ENCODE measurements around the gene CDC25A. TPM values are rescaled to one million over a fixed set of nuclear protein-coding genes. Genes with fewer than 3 reads are reported as not detected.
A peak's percentile ranks its signal among the peaks of the same experiment; 100 is the strongest.

CDC25A gene
- polyA plus RNA-seq, 1 donor from 2014 or later = not detected

DNA sequence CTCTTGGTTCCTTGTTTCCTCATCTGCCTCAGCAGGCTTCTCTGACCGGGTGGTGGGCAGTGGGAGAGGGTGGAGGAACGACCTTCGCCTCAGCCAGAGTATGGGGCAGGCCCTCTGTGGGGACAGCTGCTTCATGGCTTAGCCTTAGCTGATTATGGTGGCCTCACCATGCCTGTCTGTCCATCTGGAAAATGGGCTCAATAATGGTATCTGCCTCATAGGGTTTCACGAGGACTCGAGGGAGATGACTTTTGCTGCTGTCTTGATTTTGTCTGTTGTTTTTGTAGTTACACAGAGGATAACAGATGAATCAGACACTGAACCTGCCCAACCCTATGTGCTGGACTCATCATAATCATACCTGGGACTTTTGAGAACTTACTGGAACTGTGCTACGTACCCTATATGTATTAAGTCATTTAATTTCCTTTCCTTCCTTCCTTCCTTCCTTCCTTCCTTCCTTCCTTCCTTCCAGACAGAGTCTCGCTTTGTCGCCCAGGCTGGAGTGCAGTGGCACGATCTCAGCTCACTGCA lies 46.5 kb downstream of the CDC25A start:
- Mint-ChIP-seq H3K27me3 (peaks cover 2% of the 10 kb centered on the region), H3K9me3 (no peaks in the 10 kb centered on the region), H3K27ac (no peak overlapping the region), H3K36me3 (no peaks in the 10 kb centered on the region), H3K4me1 (peaks cover 0 to 4% (median 1%) of the 10 kb centered on the region in 3 donors), H3K4me3 (no peak overlapping the region)

DNA sequence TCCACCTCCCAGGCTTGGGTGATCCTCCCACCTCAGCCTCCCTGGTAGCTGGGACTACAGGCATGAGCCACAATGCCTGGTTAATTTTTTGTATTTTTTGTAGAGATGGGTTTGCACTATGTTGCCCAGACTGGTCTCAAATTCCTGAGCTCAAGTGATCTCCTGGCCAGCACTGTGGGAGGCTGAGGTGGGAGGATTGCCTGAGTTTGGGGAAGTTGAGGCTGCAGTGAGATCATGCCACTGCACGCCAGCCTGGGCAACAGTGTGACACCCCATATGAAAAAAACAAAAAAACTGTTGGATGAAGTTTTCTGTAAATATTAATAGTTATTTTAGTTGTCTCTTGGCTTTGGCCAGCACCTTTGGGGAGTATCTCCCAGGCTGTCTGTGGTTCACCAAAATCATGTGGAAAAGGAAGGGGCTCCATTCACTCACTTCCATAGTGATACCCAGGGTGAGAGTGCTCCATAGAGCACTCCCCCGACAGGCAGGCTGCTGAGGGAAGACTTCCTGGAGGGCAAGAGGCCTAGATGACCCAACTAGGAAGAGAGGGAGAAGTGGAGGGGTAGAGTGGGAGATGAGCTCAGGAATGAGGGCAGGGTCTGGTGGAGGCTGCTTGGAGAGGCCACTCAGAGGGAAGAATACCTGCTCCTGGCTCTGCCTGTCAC lies 47.1 kb downstream of the CDC25A start:
- no peaks in the 10 kb centered on the region for H3K9me3 Mint-ChIP-seq
- H3K4me3 Mint-ChIP-seq = no peak overlapping the region
- H3K27ac Mint-ChIP-seq = no peak overlapping the region
- H3K4me1 Mint-ChIP-seq = peaks cover 0 to 4% (median 1%) of the 10 kb centered on the region in 3 donors
- peaks cover 2% of the 10 kb centered on the region for H3K27me3 Mint-ChIP-seq
- no peaks in the 10 kb centered on the region for H3K36me3 Mint-ChIP-seq

DNA sequence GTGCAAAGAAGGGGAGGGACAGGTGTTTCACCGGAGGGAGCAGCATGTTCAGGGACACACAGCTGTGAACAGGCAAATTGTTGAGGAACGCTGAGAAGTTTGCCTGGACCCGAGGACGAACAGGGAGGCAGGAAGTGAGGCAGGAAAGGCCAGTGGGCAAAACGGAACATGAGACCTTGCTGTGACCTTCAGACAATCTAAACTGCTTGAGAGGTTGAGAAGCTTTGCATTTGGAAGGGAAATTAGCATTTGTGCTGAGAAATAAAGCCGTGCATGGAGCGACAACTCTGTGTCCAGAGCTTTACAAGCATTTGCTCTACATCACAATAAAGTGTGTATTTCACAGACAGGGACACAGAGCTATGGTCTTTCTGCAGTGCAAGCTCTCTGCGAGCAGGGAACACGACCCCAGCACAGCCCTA lies 47.9 kb downstream of the CDC25A start:
- Mint-ChIP-seq H3K27ac (peak overlapping the region in 1 of 3 donors; percentile 81), H3K36me3 (no peaks in the 10 kb centered on the region), H3K4me3 (no peak overlapping the region), H3K9me3 (no peaks in the 10 kb centered on the region), H3K27me3 (peaks cover 2% of the 10 kb centered on the region), H3K4me1 (peaks cover 0 to 4% (median 1%) of the 10 kb centered on the region in 3 donors)

DNA sequence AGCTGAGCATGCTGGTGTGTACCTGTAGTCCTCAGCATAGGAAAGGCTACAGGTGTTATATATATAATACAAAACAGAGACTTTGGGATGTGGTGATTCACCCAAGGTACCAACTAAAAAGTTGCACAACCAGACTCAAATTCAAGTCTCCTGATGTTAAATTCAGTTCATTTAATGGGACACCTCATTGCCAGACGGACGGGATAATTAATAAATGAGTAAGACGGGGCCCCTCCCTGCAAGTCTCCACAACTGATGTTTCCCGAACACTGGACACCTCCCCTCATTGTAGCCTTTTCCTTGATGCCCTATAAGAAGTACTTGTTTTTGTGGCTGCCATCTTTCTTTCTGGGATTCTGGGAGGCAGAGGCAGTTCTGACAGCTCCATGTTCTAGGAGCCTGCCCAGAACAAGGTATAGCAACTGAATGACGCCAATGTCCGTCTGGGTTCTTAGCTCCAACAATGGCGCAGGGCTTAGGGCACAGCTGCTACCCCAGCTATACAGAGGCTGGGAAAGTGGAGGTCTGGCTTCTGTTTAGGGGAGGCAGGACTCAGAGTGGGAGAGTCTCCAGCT lies 50.7 kb downstream of the CDC25A start:
- Mint-ChIP-seq H3K27ac (peak overlapping the region in 1 of 3 donors; percentile 64), H3K4me3 (no peak overlapping the region), H3K9me3 (no peaks in the 10 kb centered on the region), H3K36me3 (no peaks in the 10 kb centered on the region), H3K27me3 (peaks cover 2% of the 10 kb centered on the region), H3K4me1 (peaks cover 0 to 4% (median 0%) of the 10 kb centered on the region in 3 donors)

DNA sequence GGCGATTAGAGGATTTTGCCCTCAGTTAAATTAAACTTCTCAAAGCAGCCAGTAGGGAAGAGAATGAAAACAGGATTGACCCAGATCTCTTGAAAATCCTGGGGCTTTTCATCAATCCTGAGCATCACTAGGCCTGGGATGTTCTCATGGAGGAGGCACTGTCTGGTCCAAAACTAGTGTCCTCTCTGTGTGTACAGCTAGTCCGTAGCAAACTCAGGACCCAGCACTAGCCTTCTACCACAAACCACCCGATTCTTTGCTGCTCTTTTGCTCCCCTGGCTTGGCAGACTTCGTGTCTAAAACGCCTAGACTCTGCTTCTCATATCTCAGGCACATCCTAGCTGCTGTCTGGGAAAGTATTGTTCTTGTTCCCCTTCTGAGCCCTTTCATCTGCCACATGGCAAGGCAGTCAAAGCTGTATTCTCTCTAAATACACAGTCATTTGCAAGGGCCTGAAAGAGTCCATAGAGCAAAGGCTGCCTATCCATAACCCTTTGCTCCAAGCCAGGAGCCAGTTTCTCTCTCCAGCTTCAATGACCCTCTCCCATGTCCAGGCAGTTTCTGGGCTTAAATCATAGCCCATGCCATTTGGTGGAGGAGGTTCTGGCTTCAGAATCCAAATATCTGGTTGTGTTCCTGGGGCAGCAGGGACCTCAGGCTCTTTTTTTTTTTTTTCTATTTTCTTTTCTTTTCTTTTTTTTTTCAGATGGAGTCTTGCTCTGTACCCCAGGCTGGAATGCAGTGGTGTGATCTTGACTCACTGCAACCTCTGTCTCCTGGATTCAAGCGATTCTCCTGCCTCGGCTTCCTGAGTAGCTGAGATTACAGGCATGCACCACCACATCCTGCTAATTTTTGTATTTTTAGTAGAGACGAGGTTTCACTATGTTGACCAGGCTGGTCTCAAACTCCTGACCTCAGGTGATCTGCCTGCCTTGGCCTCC lies 52.4 kb downstream of the CDC25A start:
- Mint-ChIP-seq H3K9me3 (no peaks in the 10 kb centered on the region), H3K36me3 (no peaks in the 10 kb centered on the region), H3K4me1 (peaks cover 0 to 2% (median 0%) of the 10 kb centered on the region in 3 donors), H3K4me3 (no peak overlapping the region), H3K27me3 (no peaks in the 10 kb centered on the region), H3K27ac (no peak overlapping the region)

DNA sequence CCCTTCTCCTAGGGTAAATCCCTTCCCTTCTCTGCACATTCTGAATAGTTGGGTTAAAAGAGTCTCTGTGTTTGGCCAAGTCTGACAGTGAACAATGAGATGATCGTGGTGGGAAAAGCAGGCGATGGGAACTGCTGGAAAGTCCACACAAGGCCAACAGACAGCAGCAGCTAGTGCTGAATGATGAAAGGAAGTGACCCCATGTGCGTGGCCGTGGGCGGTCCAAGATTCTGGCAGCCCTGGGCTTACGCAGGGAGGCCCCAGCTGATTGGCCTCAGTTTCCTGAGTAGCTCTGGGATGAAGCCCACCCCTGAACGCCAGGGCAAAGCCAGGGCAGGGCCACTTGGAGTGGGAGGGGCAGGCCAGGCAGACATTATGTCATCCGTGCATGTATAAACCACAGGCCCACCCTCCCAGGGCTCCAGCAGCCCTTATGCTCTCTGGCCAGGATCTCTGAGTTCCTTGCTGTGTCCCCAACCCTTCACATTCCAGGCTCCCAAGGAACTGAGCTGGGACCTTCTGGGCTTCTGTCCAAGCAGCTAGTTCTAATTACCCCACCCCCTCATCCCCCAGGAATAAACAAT lies 57.8 kb downstream of the CDC25A start:
- no peaks in the 10 kb centered on the region for H3K27me3 Mint-ChIP-seq
- no peaks in the 10 kb centered on the region for H3K36me3 Mint-ChIP-seq
- peak overlapping the region in 1 of 3 donors; percentile 57 for H3K27ac Mint-ChIP-seq
- peaks cover 2 to 7% (median 2%) of the 10 kb centered on the region in 3 donors for H3K4me1 Mint-ChIP-seq
- H3K4me3 Mint-ChIP-seq = no peak overlapping the region
- H3K9me3 Mint-ChIP-seq = no peaks in the 10 kb centered on the region

DNA sequence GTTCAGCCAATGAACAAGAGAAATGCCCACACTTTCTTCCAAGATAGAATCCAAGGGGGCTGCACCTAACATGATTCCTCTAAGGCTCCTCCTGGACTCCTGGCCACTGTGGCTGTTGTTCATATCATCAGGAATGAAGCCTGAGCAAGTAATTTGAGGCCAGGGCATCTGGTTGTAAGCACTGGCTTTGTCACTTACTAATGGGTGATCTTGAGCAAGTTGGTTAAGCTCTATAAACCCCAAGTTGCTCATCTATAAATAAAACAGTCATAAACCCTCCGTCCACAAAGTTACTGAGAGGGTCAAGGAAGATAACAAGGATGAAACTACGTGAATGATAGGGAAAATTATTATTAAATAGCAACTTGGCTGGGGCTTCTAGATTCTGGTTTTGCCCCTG lies 58.3 kb downstream of the CDC25A start:
- Mint-ChIP-seq H3K4me1 (peaks cover 2 to 9% (median 2%) of the 10 kb centered on the region in 3 donors), H3K27me3 (no peaks in the 10 kb centered on the region), H3K4me3 (no peak overlapping the region), H3K36me3 (no peaks in the 10 kb centered on the region), H3K9me3 (no peaks in the 10 kb centered on the region), H3K27ac (peak overlapping the region in 1 of 3 donors; percentile 69)

DNA sequence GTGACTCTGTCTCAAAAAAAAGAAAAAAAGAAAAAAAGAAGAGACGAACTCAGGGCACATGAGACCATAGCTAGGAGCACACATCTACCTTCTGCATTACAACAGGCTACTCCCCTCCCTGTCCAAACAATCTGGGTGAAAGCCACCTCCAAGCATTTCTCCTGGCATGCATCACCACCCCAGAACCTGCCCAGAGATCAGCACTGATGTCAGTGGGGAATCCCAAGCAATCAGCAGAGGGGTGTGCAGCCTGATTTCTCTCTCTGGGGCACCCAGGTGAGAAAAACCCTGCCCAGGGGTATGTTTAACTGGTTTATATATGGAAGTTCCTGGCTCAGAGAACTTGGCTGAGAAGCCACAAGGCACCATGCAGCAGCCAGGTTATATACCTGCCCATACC lies 59.4 kb downstream of the CDC25A start:
- Mint-ChIP-seq H3K4me1 (peaks cover 2 to 9% (median 2%) of the 10 kb centered on the region in 3 donors), H3K36me3 (no peaks in the 10 kb centered on the region), H3K9me3 (no peaks in the 10 kb centered on the region), H3K4me3 (no peak overlapping the region), H3K27ac (no peak overlapping the region), H3K27me3 (no peaks in the 10 kb centered on the region)

DNA sequence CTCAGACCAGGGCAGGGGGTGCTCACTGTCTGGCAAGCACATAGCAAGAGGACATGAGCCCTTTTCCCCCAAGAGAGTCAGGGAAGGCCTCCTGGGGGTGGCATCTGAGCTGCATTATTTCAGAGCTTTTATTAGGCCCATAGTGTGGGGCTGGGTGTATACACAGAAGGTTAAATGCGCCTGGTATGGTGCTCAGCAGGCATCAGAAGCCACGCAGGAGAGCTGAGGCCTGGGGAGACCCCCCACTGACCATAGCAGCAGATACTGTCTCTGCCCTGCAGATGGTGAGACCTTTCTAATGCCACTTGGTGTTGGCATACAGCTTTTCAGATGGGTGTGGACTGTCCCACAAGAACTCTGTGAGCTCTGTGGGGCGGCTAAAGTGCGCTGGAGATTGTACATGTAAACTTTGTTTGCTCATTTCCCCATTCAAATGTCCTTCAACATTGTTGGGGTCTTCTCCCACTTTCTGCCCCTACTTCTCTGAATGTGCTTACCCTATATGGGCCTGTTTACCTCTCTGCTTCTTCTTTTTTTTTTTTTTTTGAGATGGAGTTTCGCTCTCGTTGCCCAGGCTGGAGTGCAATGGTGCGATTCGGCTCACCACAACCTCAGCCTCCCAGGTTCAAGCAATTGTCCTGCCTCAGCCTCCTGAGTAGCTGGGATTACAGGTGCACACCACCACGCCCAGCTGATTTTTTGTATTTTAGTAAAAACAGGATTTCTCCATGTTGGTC lies 62.2 kb downstream of the CDC25A start:
- no peaks in the 10 kb centered on the region for H3K9me3 Mint-ChIP-seq
- H3K27me3 Mint-ChIP-seq = no peaks in the 10 kb centered on the region
- H3K4me3 Mint-ChIP-seq = no peak overlapping the region
- no peaks in the 10 kb centered on the region for H3K36me3 Mint-ChIP-seq
- H3K4me1 Mint-ChIP-seq = peaks cover 2 to 9% (median 3%) of the 10 kb centered on the region in 3 donors
- H3K27ac Mint-ChIP-seq = no peak overlapping the region

DNA sequence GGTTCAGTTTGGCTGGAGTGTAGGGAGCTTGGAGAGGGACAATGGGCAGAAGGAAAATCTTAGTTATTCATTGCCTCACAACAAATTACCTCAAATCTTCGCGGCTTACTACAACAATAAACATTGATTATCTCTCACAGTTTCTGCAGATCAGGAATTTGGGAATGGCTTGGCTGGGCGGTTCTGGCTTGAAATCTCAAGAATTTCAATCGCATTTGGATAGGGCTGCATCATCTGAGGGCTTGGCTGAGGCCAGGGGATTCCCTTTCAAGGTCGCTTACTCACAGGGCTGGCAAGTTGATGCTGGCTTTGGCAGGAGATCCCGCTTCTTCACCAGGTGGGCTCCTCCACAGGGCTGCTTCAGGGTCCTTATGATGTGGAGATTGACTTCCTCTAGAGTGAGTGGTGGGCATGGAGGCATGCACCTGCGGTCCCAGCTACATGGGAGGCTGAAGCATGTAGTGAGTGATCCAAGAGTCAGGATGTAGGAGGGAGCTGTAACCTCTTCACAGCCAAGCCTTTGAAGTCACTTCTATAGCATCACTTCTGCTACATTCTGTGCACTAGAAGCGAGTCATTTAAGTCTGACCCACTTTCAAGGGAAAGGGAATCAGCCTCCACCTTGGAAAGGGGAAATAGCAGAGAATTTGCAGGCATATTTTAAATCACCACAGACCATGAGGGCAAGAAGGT lies 63.1 kb downstream of the CDC25A start:
- Mint-ChIP-seq H3K27ac (no peak overlapping the region), H3K9me3 (no peaks in the 10 kb centered on the region), H3K36me3 (no peaks in the 10 kb centered on the region), H3K4me1 (peaks cover 2 to 15% (median 3%) of the 10 kb centered on the region in 3 donors), H3K4me3 (no peak overlapping the region), H3K27me3 (no peaks in the 10 kb centered on the region)

DNA sequence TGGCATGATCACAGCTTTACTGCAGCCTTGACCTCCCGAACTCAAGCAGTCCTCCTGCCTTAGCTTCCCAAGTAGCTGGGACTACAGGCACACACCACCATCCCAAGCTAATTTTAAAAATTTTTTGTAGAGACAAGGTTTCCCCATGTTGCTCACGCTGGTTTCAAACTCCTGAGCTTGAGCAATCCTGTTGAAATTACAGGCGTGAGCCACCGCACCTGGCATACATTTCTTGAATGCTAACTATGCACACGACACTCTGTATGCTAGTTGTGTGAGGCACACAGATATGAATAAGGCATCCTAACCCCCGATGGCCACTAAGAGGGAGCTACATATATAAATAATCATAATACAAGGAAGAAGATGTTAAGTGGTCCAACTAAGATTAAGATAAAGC lies 64.9 kb downstream of the CDC25A start:
- Mint-ChIP-seq H3K36me3 (no peaks in the 10 kb centered on the region), H3K4me1 (peaks cover 0 to 16% (median 1%) of the 10 kb centered on the region in 3 donors), H3K27me3 (no peaks in the 10 kb centered on the region), H3K27ac (peak overlapping the region in 1 of 3 donors; percentile 44), H3K9me3 (no peaks in the 10 kb centered on the region), H3K4me3 (no peak overlapping the region)

DNA sequence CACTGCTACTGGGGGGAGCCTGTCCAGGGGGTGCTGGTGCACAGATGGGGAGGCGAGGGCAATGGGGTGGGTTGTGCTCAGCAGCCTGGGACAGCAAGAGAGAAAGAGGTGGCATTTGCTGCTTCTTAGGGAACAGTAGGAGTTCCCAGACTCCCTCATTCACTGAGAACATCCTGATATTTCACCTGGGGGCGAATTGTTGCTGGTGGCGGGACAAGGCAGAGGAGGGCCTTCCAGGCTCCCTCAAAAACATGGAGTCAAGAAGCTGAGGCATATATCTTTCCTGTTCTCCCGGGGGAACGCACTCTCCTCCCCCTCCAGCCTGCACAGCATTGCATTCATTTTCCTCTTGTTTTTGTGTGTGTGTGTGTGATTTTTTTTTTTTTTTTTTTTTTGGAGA lies 65.7 kb downstream of the CDC25A start:
- Mint-ChIP-seq H3K27me3 (no peaks in the 10 kb centered on the region), H3K9me3 (no peaks in the 10 kb centered on the region), H3K4me3 (no peak overlapping the region), H3K4me1 (peaks cover 1 to 16% (median 1%) of the 10 kb centered on the region in 3 donors), H3K36me3 (no peaks in the 10 kb centered on the region), H3K27ac (peak overlapping the region in 1 of 3 donors; percentile 50)

DNA sequence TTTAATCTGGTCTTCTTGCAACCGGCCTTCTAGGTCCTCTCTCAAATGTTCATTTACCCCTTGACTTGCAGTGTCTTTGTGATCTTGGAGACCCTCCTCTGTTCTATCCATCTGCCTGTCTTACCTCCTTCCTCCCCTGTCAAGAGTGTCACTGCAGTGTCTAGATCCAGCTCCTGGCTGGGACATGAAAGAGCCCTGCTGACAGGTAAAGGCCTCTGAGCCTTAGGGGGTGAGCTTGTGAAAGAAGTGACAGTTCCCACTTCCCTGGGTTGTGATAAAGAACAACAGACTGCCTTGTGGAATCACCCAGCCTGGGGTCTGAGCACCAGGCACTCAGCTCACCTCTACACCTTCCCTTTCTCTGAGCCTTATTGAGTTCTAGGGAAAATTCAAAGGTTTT lies 68.0 kb downstream of the CDC25A start:
- Mint-ChIP-seq H3K27me3 (no peaks in the 10 kb centered on the region), H3K9me3 (no peaks in the 10 kb centered on the region), H3K36me3 (no peaks in the 10 kb centered on the region), H3K4me3 (no peak overlapping the region), H3K4me1 (peaks cover 1 to 7% (median 1%) of the 10 kb centered on the region in 3 donors), H3K27ac (no peak overlapping the region)

All from IgD-negative memory B cell (primary cell).